SW480 (cell line): ENCODE results near the gene RSPH3.
"Not testable (repeated sequence)": the region's sequence is repeated elsewhere in the genome, so short reads cannot be mapped to it uniquely, and the experiment has no call there.

Experiments used
- DNase-seq: peaks from one replicate; pipeline ENCODE4 v3.0.0-alpha.2; 2016; ENCODE audit warnings: low spot score

The RSPH3 gene

GRCh38 chr6:158999666-159000403, at the start of gene RSPH3:
RSPH3 (minus strand) TSS chr6:159000202; CDS start chr6:158999550, 652 bp downstream.
- DNase-seq, result peak; percentile 94

- no peak for DNase-seq
Measured at GRCh38 chr6:159047891-159048685, 48.1 kb upstream of the RSPH3 start.

GRCh38 chr6:159045801-159046200, 45.8 kb upstream of the RSPH3 start:
- no peak for DNase-seq

GRCh38 chr6:159044899-159045727, 45.1 kb upstream of the RSPH3 start, which contains the start of gene TAGAP:
TAGAP (minus strand) TSS chr6:159044991; CDS start chr6:159044146, 845 bp downstream.
- peak; percentile 71 for DNase-seq

GRCh38 chr6:159043947-159044346, 43.9 kb upstream of the RSPH3 start:
- DNase-seq, result no peak

- DNase-seq, result no peak
Measured at GRCh38 chr6:159043251-159043650, 43.2 kb upstream of the RSPH3 start.

- DNase-seq, result no peak
Measured at GRCh38 chr6:159042826-159043181, 42.8 kb upstream of the RSPH3 start.

GRCh38 chr6:159042003-159042825, 42.2 kb upstream of the RSPH3 start:
- peak; percentile 76 for DNase-seq

GRCh38 chr6:159041181-159041580, 41.2 kb upstream of the RSPH3 start:
- no peak for DNase-seq

- DNase-seq, result no peak
Measured at GRCh38 chr6:159039885-159040258, 39.9 kb upstream of the RSPH3 start.

GRCh38 chr6:159038914-159039884, 39.2 kb upstream of the RSPH3 start:
- DNase-seq, result no peak

GRCh38 chr6:159038318-159038717, 38.3 kb upstream of the RSPH3 start:
- DNase-seq, result not testable (repeated sequence)

- no peak for DNase-seq
Measured at GRCh38 chr6:159037756-159038290, 37.8 kb upstream of the RSPH3 start.

GRCh38 chr6:159036673-159037072, 36.7 kb upstream of the RSPH3 start:
- DNase-seq, result no peak

- no peak for DNase-seq
Measured at GRCh38 chr6:159035891-159036290, 35.9 kb upstream of the RSPH3 start.

GRCh38 chr6:159033160-159034049, 33.4 kb upstream of the RSPH3 start:
- no peak for DNase-seq

- no peak for DNase-seq
Measured at GRCh38 chr6:159031846-159032245, 31.8 kb upstream of the RSPH3 start.

GRCh38 chr6:159030168-159030567, 30.2 kb upstream of the RSPH3 start:
- no peak for DNase-seq

GRCh38 chr6:159025224-159025623, 25.2 kb upstream of the RSPH3 start:
- not testable (repeated sequence) for DNase-seq
